WI38 (cell line): ENCODE measurements around the gene ELOF1.

Experiments used
- H3K4me3 ChIP-seq: 2 replicates; pipeline ENCODE4 v1.5.1; 2011; ENCODE audit warnings: low read depth, mild to moderate bottlenecking, control low read depth, low read length
- TF ChIP-seq, protein P1 (sequence below): IDR thresholded peaks from 2 replicates; pipeline ENCODE4 v1.5.1; 2012; ENCODE audit warnings: low read depth, mild to moderate bottlenecking, control low read depth, low read length

ELOF1 gene

DNA sequence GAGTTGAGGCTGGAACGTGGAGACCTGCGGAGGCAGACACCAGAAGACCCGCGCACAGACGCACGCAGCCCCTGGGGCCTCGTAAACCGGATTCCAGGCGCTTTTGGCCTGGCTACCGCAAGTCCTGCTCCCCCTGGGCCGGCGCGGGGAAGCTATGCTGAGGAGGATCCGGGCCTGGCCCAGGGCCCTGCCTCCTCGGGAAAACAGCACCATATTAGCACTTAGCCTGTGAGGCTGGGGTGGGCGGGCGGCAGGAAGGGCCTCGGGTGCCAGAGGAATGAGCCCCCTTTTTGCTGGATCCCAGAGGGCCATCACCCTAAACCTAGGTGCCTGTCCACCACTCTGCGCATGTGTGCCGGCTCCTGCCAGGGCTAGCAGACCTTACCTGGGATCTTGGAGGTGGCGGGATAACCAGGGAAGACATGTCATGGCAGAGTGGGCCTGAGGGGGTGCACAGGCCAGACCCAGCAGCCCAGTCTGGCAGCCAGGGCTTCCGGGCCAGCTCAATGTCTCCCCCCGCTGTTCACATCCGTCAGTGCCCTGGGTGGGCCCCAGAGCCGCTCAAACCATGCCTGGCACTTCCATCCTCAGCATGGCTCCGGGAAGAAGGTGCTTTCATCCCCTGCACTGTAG, 7.3 kb downstream of the ELOF1 start:
- H3K4me3 ChIP-seq = no peak overlapping the region

DNA sequence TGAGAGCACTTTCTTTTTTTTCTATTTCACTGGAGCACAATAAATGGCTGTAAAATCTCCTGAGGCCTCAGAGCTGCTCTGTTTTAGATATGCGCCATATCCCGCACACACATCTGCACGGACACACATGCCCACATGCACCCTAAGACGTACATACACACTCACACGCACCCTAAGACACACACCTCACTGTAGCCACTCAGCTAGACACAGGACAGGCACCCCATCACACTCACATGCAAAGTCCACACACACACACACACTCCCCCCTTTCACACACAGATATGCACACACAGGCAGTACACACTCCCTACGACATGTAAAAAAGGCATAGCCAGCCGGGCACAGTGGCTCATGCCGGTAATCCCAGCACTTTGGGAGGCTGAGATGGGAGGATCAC, 8.8 kb downstream of the ELOF1 start:
- H3K4me3 ChIP-seq = no peak overlapping the region
- TF ChIP-seq, protein P1, sequence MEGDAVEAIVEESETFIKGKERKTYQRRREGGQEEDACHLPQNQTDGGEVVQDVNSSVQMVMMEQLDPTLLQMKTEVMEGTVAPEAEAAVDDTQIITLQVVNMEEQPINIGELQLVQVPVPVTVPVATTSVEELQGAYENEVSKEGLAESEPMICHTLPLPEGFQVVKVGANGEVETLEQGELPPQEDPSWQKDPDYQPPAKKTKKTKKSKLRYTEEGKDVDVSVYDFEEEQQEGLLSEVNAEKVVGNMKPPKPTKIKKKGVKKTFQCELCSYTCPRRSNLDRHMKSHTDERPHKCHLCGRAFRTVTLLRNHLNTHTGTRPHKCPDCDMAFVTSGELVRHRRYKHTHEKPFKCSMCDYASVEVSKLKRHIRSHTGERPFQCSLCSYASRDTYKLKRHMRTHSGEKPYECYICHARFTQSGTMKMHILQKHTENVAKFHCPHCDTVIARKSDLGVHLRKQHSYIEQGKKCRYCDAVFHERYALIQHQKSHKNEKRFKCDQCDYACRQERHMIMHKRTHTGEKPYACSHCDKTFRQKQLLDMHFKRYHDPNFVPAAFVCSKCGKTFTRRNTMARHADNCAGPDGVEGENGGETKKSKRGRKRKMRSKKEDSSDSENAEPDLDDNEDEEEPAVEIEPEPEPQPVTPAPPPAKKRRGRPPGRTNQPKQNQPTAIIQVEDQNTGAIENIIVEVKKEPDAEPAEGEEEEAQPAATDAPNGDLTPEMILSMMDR = no peak

More for the DNA sequence above, 7.3 kb downstream of the ELOF1 start:
- TF ChIP-seq, protein P1 = peak; percentile 35

DNA sequence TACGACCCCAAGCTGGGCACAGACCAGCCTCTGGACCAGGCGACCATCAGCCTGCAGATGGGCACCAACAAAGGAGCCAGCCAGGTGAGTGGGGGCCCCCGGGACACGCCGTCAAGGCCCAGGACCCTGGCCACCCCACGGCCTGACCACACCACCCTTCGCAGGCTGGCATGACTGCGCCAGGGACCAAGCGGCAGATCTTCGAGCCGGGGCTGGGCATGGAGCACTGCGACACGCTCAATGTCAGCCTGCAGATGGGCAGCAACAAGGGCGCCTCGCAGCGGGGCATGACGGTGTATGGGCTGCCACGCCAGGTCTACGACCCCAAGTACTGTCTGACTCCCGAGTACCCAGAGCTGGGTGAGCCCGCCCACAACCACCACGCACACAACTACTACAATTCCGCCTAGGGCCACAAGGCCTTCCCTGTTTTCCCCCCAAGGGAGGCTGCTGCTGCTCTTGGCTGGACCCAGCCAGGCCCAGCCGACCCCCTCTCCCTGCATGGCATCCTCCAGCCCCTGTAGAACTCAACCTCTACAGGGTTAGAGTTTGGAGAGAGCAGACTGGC, 9.6 kb downstream of the ELOF1 start:
- no peak overlapping the region for H3K4me3 ChIP-seq
- TF ChIP-seq, protein P1 = no peak

DNA sequence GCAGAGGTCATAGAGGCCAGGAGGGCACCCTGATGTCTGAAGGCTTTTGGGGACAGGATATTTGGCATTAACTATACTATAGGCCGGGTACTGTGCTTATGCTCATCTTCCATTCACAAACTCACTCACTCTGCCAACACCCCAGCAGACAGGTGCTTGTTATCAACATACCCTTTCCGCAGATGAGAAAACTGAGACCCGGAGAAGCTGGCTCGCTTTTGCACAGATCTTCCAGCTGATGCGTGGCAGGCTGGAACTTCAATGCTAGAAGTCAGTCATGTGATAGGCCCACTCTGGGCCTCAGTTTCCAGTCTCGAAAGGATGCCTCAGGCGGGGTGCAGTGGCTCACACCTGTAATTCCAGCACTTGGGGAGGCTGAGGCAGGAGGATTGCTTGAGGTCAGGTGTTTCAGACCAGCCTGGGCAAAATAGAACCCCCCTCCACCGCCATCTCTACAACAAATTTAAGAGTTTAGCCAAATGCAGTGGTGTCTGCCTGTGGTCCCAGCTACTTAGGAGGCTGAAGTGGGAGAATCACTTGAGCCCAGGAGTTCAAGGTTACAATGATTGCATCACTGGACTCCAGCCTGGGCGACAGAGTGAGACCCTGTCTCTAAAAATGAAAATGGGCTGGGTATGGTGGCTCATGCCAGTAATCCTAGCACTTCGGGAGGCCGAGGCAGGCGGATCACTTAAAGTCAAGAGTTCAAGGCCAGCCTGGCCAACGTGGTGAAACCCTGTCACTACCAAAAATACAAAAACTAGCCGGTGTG, 10.9 kb downstream of the ELOF1 start:
- H3K4me3 ChIP-seq = no peak overlapping the region
- TF ChIP-seq, protein P1 = no peak

DNA sequence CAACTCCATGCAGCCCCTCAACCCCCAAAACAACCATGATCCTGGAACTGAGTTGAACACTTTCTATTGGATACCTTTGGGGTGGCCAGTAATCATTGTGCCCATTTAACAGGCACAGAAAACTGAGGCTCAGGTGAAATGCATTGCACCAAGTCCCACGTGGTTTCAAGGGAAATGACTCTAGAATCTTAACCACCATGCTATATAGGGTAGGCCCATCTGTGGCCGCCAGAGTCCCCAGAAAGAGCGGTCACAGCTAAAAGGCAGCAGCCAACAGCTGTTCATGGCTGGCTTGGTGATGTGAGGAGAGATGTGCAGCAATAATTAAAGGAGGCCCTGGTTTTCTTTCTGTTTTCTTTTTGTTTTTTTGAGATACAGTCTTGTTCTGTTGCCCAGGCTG, 17.8 kb downstream of the ELOF1 start:
- H3K4me3 ChIP-seq = no peak overlapping the region
- TF ChIP-seq, protein P1 = no peak

DNA sequence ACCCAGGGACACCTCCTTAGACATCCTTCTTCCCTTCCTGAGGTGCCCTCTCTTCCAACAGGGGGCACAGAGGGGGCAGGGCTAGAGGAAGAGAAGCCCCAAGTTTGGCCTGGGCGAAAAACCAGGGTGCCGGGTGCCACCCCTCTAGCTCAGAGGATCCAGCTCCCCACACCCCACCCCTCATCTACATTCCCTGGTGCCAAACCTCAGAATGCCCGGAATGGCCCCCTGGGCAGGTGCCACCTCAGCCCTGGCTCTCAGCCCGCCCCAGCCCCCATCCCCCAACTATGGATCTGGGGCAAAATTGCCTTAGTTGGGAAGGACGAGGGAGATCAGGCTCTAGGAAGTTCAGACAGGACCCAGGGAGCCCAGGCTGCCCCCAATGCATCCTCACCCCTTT, 18.4 kb downstream of the ELOF1 start:
- no peak overlapping the region for H3K4me3 ChIP-seq

More for the DNA sequence above, 18.4 kb downstream of the ELOF1 start:
- TF ChIP-seq, protein P1 = no peak
